Choroid plexus epithelial cell (primary cell): ENCODE data around the gene VSTM1.
A peak's percentile ranks its signal among the peaks of the same experiment; 100 is the strongest.
"Not testable (repeated sequence)": the region's sequence is repeated elsewhere in the genome, so short reads cannot be mapped to it uniquely, and the experiment has no call there.

Source experiments
- DNase-seq: peaks from one replicate; pipeline ENCODE4 v3.0.0-alpha.2; 2010; ENCODE audit warnings: low read depth
- H3K4me3 ChIP-seq: 2 replicates; pipeline ENCODE4 v1.5.1; 2011; ENCODE audit warnings: low read depth, mild to moderate bottlenecking, control low read depth, low read length, moderate library complexity
- CTCF ChIP-seq: conservative IDR thresholded peaks from 2 replicates; pipeline ENCODE4 v1.5.1; 2011; ENCODE audit warnings: low read depth, mild to moderate bottlenecking, control low read depth, inconsistent platforms, low read length, moderate library complexity

The VSTM1 gene

GRCh38 chr19:54104998-54105715, 41.5 kb upstream of the VSTM1 start:
- TF ChIP-seq CTCF = no peak
- no peak for DNase-seq
- H3K4me3 ChIP-seq = no peak overlapping the region

- peak; percentile 99 for DNase-seq
- TF ChIP-seq CTCF = no peak
- peak within 1 kb of the TSS; percentile 99 for H3K4me3 ChIP-seq
These were observed 38.9 kb upstream of the VSTM1 start, which contains the start of gene NDUFA3 for GRCh38 chr19:54102421-54103169. TSS of gene NDUFA3 (plus strand) at chr19:54102855. CDS start at chr19:54102879, 24 bp downstream.

GRCh38 chr19:54100561-54100960, 36.9 kb upstream of the VSTM1 start, which contains the start of gene OSCAR:
TSS of gene OSCAR (minus strand) at chr19:54100803. CDS start at chr19:54100792, 11 bp downstream.
- no peak for DNase-seq
- TF ChIP-seq CTCF = no peak
- H3K4me3 ChIP-seq = no peak within 1 kb of the TSS

- H3K4me3 ChIP-seq, DNase-seq: not testable (repeated sequence)
These were observed 36.2 kb upstream of the VSTM1 start for GRCh38 chr19:54099903-54100255.

- no peak for DNase-seq
- no peak for TF ChIP-seq CTCF
- H3K4me3 ChIP-seq = no peak overlapping the region
These were observed 35.6 kb upstream of the VSTM1 start for GRCh38 chr19:54099190-54099902.

- peak; percentile 60 for TF ChIP-seq CTCF
- peak overlapping the region; percentile 52 for H3K4me3 ChIP-seq
- peak; percentile 58 for DNase-seq
These were observed 33.0 kb upstream of the VSTM1 start for GRCh38 chr19:54096617-54097106.

- H3K4me3 ChIP-seq = peak overlapping the region; percentile 44
- DNase-seq = peak; percentile 28
These were observed 32.3 kb upstream of the VSTM1 start for GRCh38 chr19:54095859-54096616.
